HG03064 (cell line): Measurements from ENCODE around the gene PDSS2.
A peak's percentile ranks its signal among the peaks of the same experiment; 100 is the strongest.
"Not testable (repeated sequence)": the region's sequence is repeated elsewhere in the genome, so short reads cannot be mapped to it uniquely, and the experiment has no call there.

Experiments used
- ATAC-seq: cut with Tn5 transposase; IDR thresholded peaks from one replicate; pipeline ENCODE4 v1.9.1; 2021; ENCODE audit warnings: low read depth; ENCODE audit not compliant: unreplicated experiment

Gene PDSS2

GRCh38 chr6:107369493-107369892 lies 89.9 kb downstream of the PDSS2 start:
- ATAC-seq, result no peak

- ATAC-seq, result no peak
Observed at GRCh38 chr6:107368471-107368870, 90.9 kb downstream of the PDSS2 start.

GRCh38 chr6:107364173-107364572 lies 95.2 kb downstream of the PDSS2 start:
- not testable (repeated sequence) for ATAC-seq

GRCh38 chr6:107361753-107362604 lies 97.4 kb downstream of the PDSS2 start:
- ATAC-seq, result no peak

GRCh38 chr6:107360476-107360875 lies 98.9 kb downstream of the PDSS2 start:
- no peak for ATAC-seq

- ATAC-seq, result no peak
Observed at GRCh38 chr6:107357842-107358241, 101.5 kb downstream of the PDSS2 start.

GRCh38 chr6:107357031-107357430 lies 102.3 kb downstream of the PDSS2 start:
- ATAC-seq, result no peak

GRCh38 chr6:107355659-107356058 lies 103.7 kb downstream of the PDSS2 start:
- no peak for ATAC-seq

GRCh38 chr6:107354451-107354850 lies 104.9 kb downstream of the PDSS2 start:
- ATAC-seq, result no peak

- no peak for ATAC-seq
Observed at GRCh38 chr6:107353773-107354382, 105.5 kb downstream of the PDSS2 start.

- no peak for ATAC-seq
Observed at GRCh38 chr6:107348224-107348623, 111.1 kb downstream of the PDSS2 start.

GRCh38 chr6:107345393-107345792 lies 114.0 kb downstream of the PDSS2 start:
- no peak for ATAC-seq

- ATAC-seq, result no peak
Observed at GRCh38 chr6:107344981-107345380, 114.4 kb downstream of the PDSS2 start.

- no peak for ATAC-seq
Observed at GRCh38 chr6:107344383-107344782, 115.0 kb downstream of the PDSS2 start.

GRCh38 chr6:107342144-107342543 lies 117.2 kb downstream of the PDSS2 start:
- ATAC-seq, result no peak

GRCh38 chr6:107340881-107341280 lies 118.5 kb downstream of the PDSS2 start:
- ATAC-seq, result no peak

- no peak for ATAC-seq
Observed at GRCh38 chr6:107337191-107337741, 122.1 kb downstream of the PDSS2 start.

- ATAC-seq, result no peak
Observed at GRCh38 chr6:107334026-107334425, 125.3 kb downstream of the PDSS2 start.

- ATAC-seq, result no peak
Observed at GRCh38 chr6:107333491-107333890, 125.9 kb downstream of the PDSS2 start.

- ATAC-seq, result no peak
Observed at GRCh38 chr6:107331409-107332386, 127.7 kb downstream of the PDSS2 start.

GRCh38 chr6:107330168-107330567 lies 129.2 kb downstream of the PDSS2 start:
- ATAC-seq, result peak; percentile 97
